Mammary epithelial cell (primary cell): ENCODE data around the gene VASH2.

Experiments
- CTCF ChIP-seq, 2 donors: IDR thresholded peaks in 1 of 2; conservative IDR thresholded peaks in 1 of 2; 2 replicates each; pipeline ENCODE4 v1.5.1; 2011 to 2012; ENCODE audit warnings: inconsistent platforms in 2 of 2, low read length in 2 of 2, mild to moderate bottlenecking in 2 of 2, control low read depth in 1 of 2, low read depth in 1 of 2; ENCODE audit not compliant: insufficient read depth in 1 of 2; ENCODE audit errors: extremely low read depth in 1 of 2
- EZH2 ChIP-seq: IDR thresholded peaks from 2 replicates; pipeline ENCODE4 v1.6.1; 2012; ENCODE audit warnings: low read length, inconsistent platforms, borderline replicate concordance

GRCh38 chr1:213017447-213018273, 67.3 kb downstream of the VASH2 start:
- TF ChIP-seq CTCF (conservative IDR thresholded peaks at IDR 0.05 in 1 of 2, IDR thresholded peaks at IDR 0.05 in 1 of 2; ENCODE audit: extremely low read depth in 1 of 2, insufficient read depth in 1 of 2, low read depth in 1 of 2, low read length in 2 of 2) (no peak), EZH2 (no peak)
